Suprapubic skin (tissue), 3 donors: ENCODE data around the gene ZNF724.

Experiments
- CTCF ChIP-seq, 2 donors: fragments of 200-600 bp in 1 of 2; fragments of 450-650 bp in 1 of 2; sonication (generic) in 1 of 2; IDR thresholded peaks; one replicate each; pipeline ENCODE4 v1.5.1; 2016 to 2019; ENCODE audit warnings: antibody characterized with exemption in 2 of 2, mild to moderate bottlenecking in 1 of 2, moderate library complexity in 1 of 2
- EP300 ChIP-seq: sonication (generic); formaldehyde crosslinking; IDR thresholded peaks from one replicate; pipeline ENCODE4 v1.6.1; 2017; ENCODE audit warnings: antibody characterized with exemption
- POLR2A ChIP-seq, 2 donors: fragments of 450-650 bp; IDR thresholded peaks; one replicate each; pipeline ENCODE4 v1.6.1; 2017; ENCODE audit warnings: antibody characterized with exemption in 2 of 2, mild to moderate bottlenecking in 2 of 2, moderate library complexity in 2 of 2

DNA sequence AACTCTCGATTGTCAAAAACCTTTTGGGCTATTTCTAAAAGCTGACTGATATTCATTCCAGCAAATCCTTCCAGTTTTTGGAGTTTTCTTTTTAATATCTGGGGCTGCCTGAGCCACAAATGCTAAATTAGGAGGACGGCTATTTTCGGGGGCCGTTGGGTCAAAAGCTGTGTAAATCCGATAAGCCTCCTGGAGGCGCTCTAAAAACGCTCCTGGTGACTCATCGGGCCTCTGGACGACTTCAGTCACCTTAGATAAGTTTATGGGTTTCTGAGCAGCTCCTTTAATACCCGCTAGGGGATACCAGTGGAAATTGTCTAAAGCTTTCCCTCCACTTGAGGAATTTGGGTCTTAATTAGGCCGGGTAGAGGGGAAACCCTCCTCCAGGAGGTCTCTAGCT, 66.9 kb downstream of the ZNF724 start:
- TF ChIP-seq POLR2A (IDR thresholded peaks at IDR 0.05) (no peak), CTCF (IDR thresholded peaks at IDR 0.05) (no peak), EP300 (no peak)
